HL-60/S4 treated with retinoic acid at 250 ng/mL for 4 days and 3 days (cell line): ENCODE results near the gene HAPSTR1.

ENCODE experiments used
- in situ Hi-C: fragments of 300-500 bp; cut with MboI; formaldehyde crosslinking; loops from 2 replicates; pipeline ENCODE4 v1.7.0; 2022; ENCODE audit warnings: low sequenced_read_pairs

HAPSTR1 gene

GRCh38 chr16:9122342-9122741 is 30.9 kb downstream of the HAPSTR1 start:
- in situ Hi-C loops, result no loop called here

GRCh38 chr16:9122969-9123368 is 31.5 kb downstream of the HAPSTR1 start:
- in situ Hi-C loops, result no loop called here

- in situ Hi-C loops, result no loop called here
These were observed 32.0 kb downstream of the HAPSTR1 start for GRCh38 chr16:9123401-9123800.

GRCh38 chr16:9123871-9124270 is 32.4 kb downstream of the HAPSTR1 start:
- in situ Hi-C loops, result no loop called here

- in situ Hi-C loops, result no loop called here
These were observed 33.0 kb downstream of the HAPSTR1 start for GRCh38 chr16:9124444-9124843.

GRCh38 chr16:9124908-9125584 is 33.6 kb downstream of the HAPSTR1 start:
- in situ Hi-C loops, result no loop called here

GRCh38 chr16:9125658-9126505 is 34.4 kb downstream of the HAPSTR1 start:
- in situ Hi-C loops, result no loop called here

GRCh38 chr16:9126609-9127008 is 35.2 kb downstream of the HAPSTR1 start:
- in situ Hi-C loops, result no loop called here

GRCh38 chr16:9128346-9129342 is 37.2 kb downstream of the HAPSTR1 start:
- in situ Hi-C loops, result no loop called here

- in situ Hi-C loops, result no loop called here
These were observed 42.9 kb downstream of the HAPSTR1 start for GRCh38 chr16:9134306-9134705.

- in situ Hi-C loops, result no loop called here
These were observed 43.3 kb downstream of the HAPSTR1 start for GRCh38 chr16:9134739-9135138.

- in situ Hi-C loops, result no loop called here
These were observed 44.4 kb downstream of the HAPSTR1 start for GRCh38 chr16:9135797-9136196.

- in situ Hi-C loops, result no loop called here
These were observed 45.2 kb downstream of the HAPSTR1 start for GRCh38 chr16:9136596-9136995.

GRCh38 chr16:9138021-9138680 is 46.7 kb downstream of the HAPSTR1 start:
- in situ Hi-C loops, result no loop called here

GRCh38 chr16:9138731-9139501 is 47.5 kb downstream of the HAPSTR1 start:
- in situ Hi-C loops, result no loop called here

- in situ Hi-C loops, result no loop called here
These were observed 48.5 kb downstream of the HAPSTR1 start for GRCh38 chr16:9139965-9140364.
